ENCODE results near the gene AREG.
A peak's percentile ranks its signal among the peaks of the same experiment; 100 is the strongest.
"Not testable (repeated sequence)": the region's sequence is repeated elsewhere in the genome, so short reads cannot be mapped to it uniquely, and the experiment has no call there.

Gene AREG

GRCh38 chr4:74444891-74445642 is at the start of gene AREG:
Gene AREG (plus strand): TSS chr4:74445136. CDS start chr4:74445346, 210 bp downstream.
- DNase-seq, result peak; percentile 40

- DNase-seq, result no peak
These were observed 49.3 kb upstream of the AREG start for GRCh38 chr4:74395633-74396032.

GRCh38 chr4:74397748-74398426 is 47.0 kb upstream of the AREG start:
- no peak for DNase-seq

GRCh38 chr4:74398894-74399589 is 45.9 kb upstream of the AREG start:
- not testable (repeated sequence) for DNase-seq

GRCh38 chr4:74400395-74400794 is 44.5 kb upstream of the AREG start:
- DNase-seq, result no peak

- DNase-seq, result no peak
These were observed 42.1 kb upstream of the AREG start for GRCh38 chr4:74402692-74403456.

- DNase-seq, result no peak
These were observed 37.0 kb upstream of the AREG start for GRCh38 chr4:74407891-74408290.

- DNase-seq, result no peak
These were observed 36.3 kb upstream of the AREG start for GRCh38 chr4:74408639-74409038.

GRCh38 chr4:74410272-74410671 is 34.7 kb upstream of the AREG start:
- DNase-seq, result no peak

- no peak for DNase-seq
These were observed 32.7 kb upstream of the AREG start for GRCh38 chr4:74412225-74412624.

- DNase-seq, result no peak
These were observed 31.7 kb upstream of the AREG start for GRCh38 chr4:74413265-74413664.

GRCh38 chr4:74414149-74414809 is 30.7 kb upstream of the AREG start:
- DNase-seq, result no peak

- DNase-seq, result no peak
These were observed 29.2 kb upstream of the AREG start for GRCh38 chr4:74415602-74416300.

GRCh38 chr4:74418063-74418670 is 26.8 kb upstream of the AREG start:
- DNase-seq, result no peak

- DNase-seq, result no peak
These were observed 24.1 kb upstream of the AREG start for GRCh38 chr4:74420863-74421262.

- no peak for DNase-seq
These were observed 21.8 kb upstream of the AREG start for GRCh38 chr4:74423104-74423503.

GRCh38 chr4:74424111-74424510 is 20.8 kb upstream of the AREG start:
- no peak for DNase-seq

GRCh38 chr4:74426101-74426500 is 18.8 kb upstream of the AREG start:
- DNase-seq, result no peak

- DNase-seq, result no peak
These were observed 16.7 kb upstream of the AREG start for GRCh38 chr4:74428276-74428675.

- no peak for DNase-seq
These were observed 13.7 kb upstream of the AREG start for GRCh38 chr4:74431113-74431826.

- DNase-seq, result no peak
These were observed 11.9 kb upstream of the AREG start for GRCh38 chr4:74433043-74433442.
